IMR-90 (cell line): ENCODE measurements around the gene MAP2K5. TPM values are rescaled to one million over a fixed set of nuclear protein-coding genes. Genes with fewer than 3 reads are reported as not detected.

Experiments used
- ATAC-seq: fragments of 200-7000 bp; cut with Tn5 transposase; 2 replicates; pipeline ENCODE4 v1.9.1; 2020; ENCODE audit warnings: low read depth, mild to moderate bottlenecking, moderate library complexity
- BruUV-seq: library from RNA; stranded (reverse); fragments of 400-500 nt; replicated peaks from 2 replicates; lab custom pipeline; 2021; lab: Mats Ljungman, UMichigan
- CTCF ChIA-PET: fragments of 300-600 bp; formaldehyde crosslinking; extraction: SDS; loops from one replicate; lab custom pipeline; 2021; ENCODE audit warnings: antibody characterized with exemption; lab: Yijun Ruan, JAX
- POLR2A ChIA-PET: fragments of 300-600 bp; sonication (Branson Sonifier 250); formaldehyde crosslinking; loops from one replicate; lab custom pipeline; 2022; ENCODE audit warnings: antibody characterized with exemption; ENCODE audit not compliant: unreplicated experiment; lab: Charles Lee
- DNase-seq: peaks from one replicate; pipeline ENCODE4 v3.0.0; 2013
- H2AFZ ChIP-seq: replicated peaks from 2 replicates; pipeline ENCODE3; 2013; ENCODE audit warnings: low read length, mild to moderate bottlenecking; ENCODE audit not compliant: poor library complexity
- H2AK5ac ChIP-seq: 2 replicates; pipeline ENCODE4 v1.6.1; 2013; ENCODE audit warnings: low read depth, low read length, inconsistent platforms
- H2AK9ac ChIP-seq: replicated peaks from 2 replicates; pipeline ENCODE3; 2013; ENCODE audit warnings: mild to moderate bottlenecking, low read depth, low read length, moderate library complexity; ENCODE audit not compliant: poor library complexity
- H2BK120ac ChIP-seq: 2 replicates; pipeline ENCODE4 v1.6.1; 2013; ENCODE audit warnings: low read depth, low read length, inconsistent platforms
- H2BK15ac ChIP-seq: 3 replicates; pipeline ENCODE4 v1.6.1; 2013; ENCODE audit warnings: low read depth, low read length, inconsistent platforms
- H2BK20ac ChIP-seq: 2 replicates; pipeline ENCODE4 v1.6.1; 2013; ENCODE audit warnings: low read depth, mild to moderate bottlenecking, inconsistent platforms, low read length, moderate library complexity
- H2BK5ac ChIP-seq: 2 replicates; pipeline ENCODE4 v1.6.1; 2013; ENCODE audit warnings: mild to moderate bottlenecking, low read depth, low read length, inconsistent platforms; ENCODE audit not compliant: poor library complexity, severe bottlenecking
- H3K14ac ChIP-seq: replicated peaks from 2 replicates; pipeline ENCODE4 v1.6.1; 2013; ENCODE audit warnings: low read depth, low read length, inconsistent platforms
- H3K18ac ChIP-seq: 2 replicates; pipeline ENCODE4 v1.6.1; 2013; ENCODE audit warnings: low read depth, low read length, control low read depth
- H3K23ac ChIP-seq: 2 replicates; pipeline ENCODE4 v1.6.1; 2013; ENCODE audit warnings: low read depth, low read length, inconsistent platforms
- H3K27ac ChIP-seq: 2 replicates; pipeline ENCODE4 v1.5.1; 2013; ENCODE audit warnings: mild to moderate bottlenecking, control low read depth, low read length; ENCODE audit not compliant: insufficient read depth
- H3K27me3 ChIP-seq: 2 replicates; pipeline ENCODE4 v1.6.1; 2013; ENCODE audit warnings: low read length; ENCODE audit not compliant: control insufficient read depth, insufficient read depth
- H3K36me3 ChIP-seq: 2 replicates; pipeline ENCODE4 v1.6.1; 2013; ENCODE audit warnings: low read length, mixed read lengths; ENCODE audit not compliant: control insufficient read depth, insufficient read depth
- H3K4ac ChIP-seq: 2 replicates; pipeline ENCODE4 v1.6.1; 2013; ENCODE audit warnings: low read depth, low read length, inconsistent platforms
- H3K4me1 ChIP-seq: 2 replicates; pipeline ENCODE4 v1.6.1; 2013; ENCODE audit warnings: low read length, mixed read lengths; ENCODE audit not compliant: control insufficient read depth, insufficient read depth
- H3K4me2 ChIP-seq: 2 replicates; pipeline ENCODE4 v1.6.1; 2013; ENCODE audit warnings: low read depth, mild to moderate bottlenecking, control low read depth, low read length, moderate library complexity
- H3K4me3 ChIP-seq: 2 replicates; pipeline ENCODE4 v1.5.1; 2013; ENCODE audit warnings: low read depth, mild to moderate bottlenecking, control low read depth, low read length, moderate library complexity; ENCODE audit not compliant: insufficient read depth
- H3K56ac ChIP-seq: 2 replicates; pipeline ENCODE4 v1.6.1; 2013; ENCODE audit warnings: low read length, inconsistent platforms; ENCODE audit not compliant: insufficient read depth; ENCODE audit errors: extremely low read depth
- H3K79me1 ChIP-seq, 2 experiments: 2 replicates each; pipeline ENCODE4 v1.6.1; 2013; ENCODE audit warnings: low read length in 2 of 2, inconsistent platforms in 1 of 2, low read depth in 1 of 2
- H3K9ac ChIP-seq: 2 replicates; pipeline ENCODE4 v1.6.1; 2013; ENCODE audit warnings: low read depth, low read length, control low read depth
- H3K9me1 ChIP-seq: 2 replicates; pipeline ENCODE4 v1.6.1; 2013; ENCODE audit warnings: low read length, inconsistent platforms; ENCODE audit not compliant: insufficient read depth
- H3K9me3 ChIP-seq: 2 replicates; pipeline ENCODE4 v1.6.1; 2013; ENCODE audit warnings: low read length; ENCODE audit not compliant: control insufficient read depth, insufficient read depth
- H4K20me1 ChIP-seq: 2 replicates; pipeline ENCODE4 v1.6.1; 2013; ENCODE audit warnings: low read length, inconsistent platforms; ENCODE audit not compliant: insufficient read depth
- H4K5ac ChIP-seq: 2 replicates; pipeline ENCODE4 v1.6.1; 2013; ENCODE audit warnings: mild to moderate bottlenecking, low read depth, low read length, control low read depth
- H4K8ac ChIP-seq, 2 experiments: 2 replicates each; pipeline ENCODE4 v1.6.1; 2013; ENCODE audit warnings: low read depth in 2 of 2, low read length in 2 of 2, control low read depth in 1 of 2, inconsistent platforms in 1 of 2
- H4K91ac ChIP-seq: 2 replicates; pipeline ENCODE4 v1.6.1; 2013; ENCODE audit warnings: low read depth, low read length, inconsistent platforms; ENCODE audit not compliant: insufficient read depth
- POLR2A ChIP-seq: IDR thresholded peaks from 2 replicates; pipeline ENCODE4 v1.6.1; 2012; ENCODE audit warnings: mild to moderate bottlenecking, low read depth, low read length
- RAD21 ChIP-seq: IDR thresholded peaks from 2 replicates; pipeline ENCODE4 v1.6.1; 2012; ENCODE audit warnings: low read length, improper control_type of control experiment
- RCOR1 ChIP-seq: IDR thresholded peaks from 2 replicates; pipeline ENCODE4 v1.6.1; 2012; ENCODE audit warnings: mild to moderate bottlenecking, low read length, improper control_type of control experiment; ENCODE audit not compliant: insufficient replicate concordance
- RFX5 ChIP-seq: IDR thresholded peaks from 2 replicates; pipeline ENCODE4 v1.8.0; 2012; ENCODE audit warnings: low read depth, mild to moderate bottlenecking, low read length, moderate library complexity
- WGBS, 2 experiments: methylation state at CpG; one replicate each; pipeline versions ENCODE4 v1.1.5 to v1.1.7; 2013; ENCODE audit warnings: missing lambda C conversion rate in 2 of 2; ENCODE audit not compliant: insufficient read length in 1 of 2; ENCODE audit errors: extremely low coverage in 2 of 2; 5-methylcytosine and 5-hydroxymethylcytosine counted together
- dilution Hi-C: fragments of 300-500 bp; cut with HindIII; formaldehyde crosslinking; loops from one replicate; pipeline ENCODE4 v1.14.3; 2018; ENCODE audit warnings: low sequenced_read_pairs; ENCODE audit not compliant: unreplicated experiment
- in situ Hi-C: fragments of 300-500 bp; cut with MboI; formaldehyde crosslinking; loops from 3 replicates; pipeline ENCODE4 v1.14.3; 2019; ENCODE audit warnings: low sequenced_read_pairs, inconsistent platforms, mixed read lengths
- intact Hi-C: fragments of 100-400 bp; cut with micrococcal nuclease; formaldehyde crosslinking; loops from 2 replicates; pipeline ENCODE4 v1.10.0; 2022
- polyA plus RNA-seq, 3 experiments: library from polyadenylated mRNA; depleted of rRNA; stranded (reverse); fragments of >200 nt; gene quantifications; 2 replicates each; pipeline ENCODE4 v1.2.3, GENCODE V29; 2012; ENCODE audit warnings: low replicate concordance in 1 of 3
- total RNA-seq: library from RNA; depleted of rRNA; stranded (reverse); fragments of >200 nt; gene quantifications from 2 replicates; pipeline ENCODE4 v1.2.3, GENCODE V29; 2012
- TF ChIP-seq, protein P1 (sequence below): fragments of 150-350 bp; IDR thresholded peaks from 2 replicates; pipeline ENCODE4 v1.6.1; 2017; ENCODE audit warnings: mild to moderate bottlenecking, antibody characterized with exemption, low read length, low read depth

MAP2K5 gene
- total and polyA plus RNA-seq, 2 of the 4 experiments (the other 2 are of a cell fraction): 1.6 to 6.1 TPM

DNA sequence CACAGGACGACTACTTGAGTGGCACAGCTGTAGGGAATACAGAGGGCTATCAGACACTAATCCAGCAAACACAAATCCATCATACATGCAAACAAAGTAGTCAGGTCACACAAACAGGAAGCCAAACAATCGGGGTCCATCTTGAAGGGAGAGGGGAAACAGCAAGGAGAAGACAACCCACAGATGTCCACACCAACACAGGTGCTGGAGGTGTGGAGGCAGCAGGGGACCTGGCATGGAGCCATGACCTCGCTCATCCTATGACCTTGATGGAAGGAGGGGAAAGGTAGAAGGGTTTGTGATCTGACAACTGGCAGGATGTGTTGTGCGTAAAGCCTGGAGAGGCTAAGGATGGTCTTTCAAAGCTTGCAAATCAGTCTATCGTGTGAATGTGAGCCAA, 242.9 kb downstream of the MAP2K5 start:
- dilution Hi-C loops: no loop called here
- BruUV-seq: no TSS peak
- no peak overlapping the region for H3K4ac ChIP-seq
- no peak overlapping the region for H2AK9ac ChIP-seq
- 0 out of 2 replicates have a peak overlapping the region, but pooled peaks have one; percentile 37 for H3K14ac ChIP-seq
- H3K9me1 ChIP-seq: no peaks in the 10 kb centered on the region
- no peak overlapping the region for H3K18ac ChIP-seq
- no peak overlapping the region for H3K4me3 ChIP-seq
- no peak overlapping the region for H4K8ac ChIP-seq
- H2BK120ac ChIP-seq: no peak overlapping the region
- no peak for DNase-seq
- no peak overlapping the region for H2AFZ ChIP-seq
- H3K36me3 ChIP-seq: peaks cover 4% of the 10 kb centered on the region; the same call in 1 of the 2 replicates
- no peak overlapping the region for H3K56ac ChIP-seq
- no peak overlapping the region for H2BK20ac ChIP-seq
- H4K5ac ChIP-seq: no peak overlapping the region
- no peak overlapping the region for H3K27ac ChIP-seq
- no peaks in the 10 kb centered on the region for H3K4me1 ChIP-seq
- H2AK5ac ChIP-seq: no peak overlapping the region
- TF ChIP-seq RCOR1: no peak
- TF ChIP-seq, protein P1, sequence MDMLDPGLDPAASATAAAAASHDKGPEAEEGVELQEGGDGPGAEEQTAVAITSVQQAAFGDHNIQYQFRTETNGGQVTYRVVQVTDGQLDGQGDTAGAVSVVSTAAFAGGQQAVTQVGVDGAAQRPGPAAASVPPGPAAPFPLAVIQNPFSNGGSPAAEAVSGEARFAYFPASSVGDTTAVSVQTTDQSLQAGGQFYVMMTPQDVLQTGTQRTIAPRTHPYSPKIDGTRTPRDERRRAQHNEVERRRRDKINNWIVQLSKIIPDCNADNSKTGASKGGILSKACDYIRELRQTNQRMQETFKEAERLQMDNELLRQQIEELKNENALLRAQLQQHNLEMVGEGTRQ: no peak
- no peak for TF ChIP-seq RAD21
- TF ChIP-seq POLR2A: no peak
- no peak for TF ChIP-seq RFX5
- no peak overlapping the region for H3K9ac ChIP-seq
- WGBS, 2 experiments: 94% methylated on average over 2 of the region's 5 CpGs; no CpG with 5 or more reads in 1 of the 2 experiments
- ChIA-PET CTCF (no interaction called here), POLR2A (no interaction called here)
- no peak overlapping the region for H2BK15ac ChIP-seq
- no peak overlapping the region for H3K4me2 ChIP-seq
- no peak overlapping the region for H2BK5ac ChIP-seq
- H3K79me1 ChIP-seq: no peaks in the 10 kb centered on the region
- ATAC-seq: no peak
- H3K23ac ChIP-seq: no peak overlapping the region
- in situ Hi-C loops: no loop called here
- H4K91ac ChIP-seq: no peak overlapping the region
- intact Hi-C loops: no loop called here
- no peaks in the 10 kb centered on the region for H3K27me3 ChIP-seq
- 0 out of 2 replicates have a peak, but pooled peaks cover 3% of the 10 kb centered on the region for H4K20me1 ChIP-seq
- no peaks in the 10 kb centered on the region for H3K9me3 ChIP-seq
